ENCODE measurements around the gene PLEKHG5.

DNA sequence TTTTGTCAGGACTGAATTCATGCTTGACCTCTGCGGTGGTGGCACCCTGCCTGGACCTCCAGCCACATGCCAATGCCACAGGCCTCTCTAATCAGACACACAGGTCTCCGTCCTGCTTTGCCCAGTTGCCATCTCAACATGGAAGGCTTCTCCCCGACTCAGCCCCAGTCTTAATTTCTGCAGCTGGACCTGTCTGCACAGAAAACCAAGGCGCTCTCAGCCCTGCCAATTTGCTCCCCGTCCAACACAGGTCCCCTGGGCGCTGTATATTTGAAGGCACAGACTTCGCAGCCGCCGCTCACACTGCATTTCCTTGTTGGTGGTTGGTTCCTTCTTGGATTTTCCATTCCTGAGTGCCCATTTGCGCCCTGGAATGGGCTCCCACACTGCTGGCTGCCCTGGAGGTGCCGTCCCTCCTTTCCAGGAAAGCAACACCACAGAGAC, 28.0 kb upstream of the PLEKHG5 start:
- no peak for TF ChIP-seq POLR2A (IDR thresholded peaks at IDR 0.05)
- TF ChIP-seq, protein P1, sequence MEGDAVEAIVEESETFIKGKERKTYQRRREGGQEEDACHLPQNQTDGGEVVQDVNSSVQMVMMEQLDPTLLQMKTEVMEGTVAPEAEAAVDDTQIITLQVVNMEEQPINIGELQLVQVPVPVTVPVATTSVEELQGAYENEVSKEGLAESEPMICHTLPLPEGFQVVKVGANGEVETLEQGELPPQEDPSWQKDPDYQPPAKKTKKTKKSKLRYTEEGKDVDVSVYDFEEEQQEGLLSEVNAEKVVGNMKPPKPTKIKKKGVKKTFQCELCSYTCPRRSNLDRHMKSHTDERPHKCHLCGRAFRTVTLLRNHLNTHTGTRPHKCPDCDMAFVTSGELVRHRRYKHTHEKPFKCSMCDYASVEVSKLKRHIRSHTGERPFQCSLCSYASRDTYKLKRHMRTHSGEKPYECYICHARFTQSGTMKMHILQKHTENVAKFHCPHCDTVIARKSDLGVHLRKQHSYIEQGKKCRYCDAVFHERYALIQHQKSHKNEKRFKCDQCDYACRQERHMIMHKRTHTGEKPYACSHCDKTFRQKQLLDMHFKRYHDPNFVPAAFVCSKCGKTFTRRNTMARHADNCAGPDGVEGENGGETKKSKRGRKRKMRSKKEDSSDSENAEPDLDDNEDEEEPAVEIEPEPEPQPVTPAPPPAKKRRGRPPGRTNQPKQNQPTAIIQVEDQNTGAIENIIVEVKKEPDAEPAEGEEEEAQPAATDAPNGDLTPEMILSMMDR (IDR thresholded peaks at IDR 0.05 in 4 of 5, conservative IDR thresholded peaks at IDR 0.05 in 1 of 5), result no peak
